HFFc6 (cell line): ENCODE measurements around the gene GPC6. TPM values are rescaled to one million over a fixed set of nuclear protein-coding genes. Genes with fewer than 3 reads are reported as not detected.

ENCODE experiments used
- DNase-seq: peaks from one replicate; pipeline ENCODE4 v3.0.0-alpha.2; 2018
- H3K27ac Mint-ChIP-seq: 2 replicates; pipeline ENCODE4 v1.8.0; 2020; ENCODE audit warnings: mild to moderate bottlenecking, mixed read lengths
- H3K27me3 Mint-ChIP-seq: 2 replicates; pipeline ENCODE4 v1.8.0; 2021; ENCODE audit warnings: mild to moderate bottlenecking, moderate library complexity, mixed read lengths; ENCODE audit not compliant: insufficient read depth
- H3K36me3 Mint-ChIP-seq: 2 replicates; pipeline ENCODE4 v1.8.0; 2021; ENCODE audit warnings: low read depth, mixed read lengths
- H3K4me1 Mint-ChIP-seq: 2 replicates; pipeline ENCODE4 v1.8.0; 2020; ENCODE audit warnings: low read depth, mixed read lengths
- H3K4me3 Mint-ChIP-seq: 2 replicates; pipeline ENCODE4 v1.8.0; 2020; ENCODE audit warnings: mild to moderate bottlenecking, moderate library complexity, mixed read lengths
- H3K9me3 Mint-ChIP-seq: 2 replicates; pipeline ENCODE4 v1.8.0; 2020; ENCODE audit warnings: mild to moderate bottlenecking, mixed read lengths
- total RNA-seq, 6 experiments: library from RNA; stranded (reverse); fragmentation: NEBNext Ultra II Directional; extraction: Animal tissue kit (Norgen Biotek cat#: 25700); gene quantifications; 2 replicates in 1 of 6; 3 replicates in 5 of 6; pipeline ENCODE4 v1.2.3, GENCODE V29; 2021
- TF ChIP-seq, protein P1 (sequence below): fragments of 200-600 bp; sonication (generic); IDR thresholded peaks from 2 replicates; pipeline ENCODE4 v1.5.0; 2021; ENCODE audit warnings: antibody characterized with exemption, mild to moderate bottlenecking

The GPC6 gene
- total RNA-seq, 6 experiments from 2014 or later: 3.0 to 5.3 (median 4.4) TPM

DNA sequence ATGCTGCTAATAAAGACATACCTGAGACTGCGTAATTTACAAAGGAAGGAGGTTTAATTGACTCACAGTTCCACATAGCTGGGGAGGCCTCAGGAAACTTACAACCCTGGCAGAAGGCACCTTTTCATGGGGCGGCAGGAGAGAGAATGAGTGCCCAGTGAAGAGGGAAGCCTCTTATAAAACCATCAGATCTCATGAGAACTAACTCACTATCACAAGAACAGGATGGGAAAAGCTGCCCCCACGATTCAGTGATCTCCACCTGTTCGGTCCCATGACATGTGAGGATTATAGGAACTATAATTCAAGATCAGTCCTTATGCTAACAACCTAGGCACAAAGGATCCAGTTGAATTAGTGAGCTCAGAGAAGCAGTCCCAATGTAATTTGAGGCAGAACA, 59.4 kb downstream of the GPC6 start:
- Mint-ChIP-seq H3K9me3 (no peaks in the 10 kb centered on the region), H3K4me1 (peaks cover 8% of the 10 kb centered on the region; the same call in 1 of the 2 replicates), H3K27ac (no peak overlapping the region), H3K4me3 (no peak overlapping the region), H3K27me3 (no peaks in the 10 kb centered on the region), H3K36me3 (no peaks in the 10 kb centered on the region)
- TF ChIP-seq, protein P1, sequence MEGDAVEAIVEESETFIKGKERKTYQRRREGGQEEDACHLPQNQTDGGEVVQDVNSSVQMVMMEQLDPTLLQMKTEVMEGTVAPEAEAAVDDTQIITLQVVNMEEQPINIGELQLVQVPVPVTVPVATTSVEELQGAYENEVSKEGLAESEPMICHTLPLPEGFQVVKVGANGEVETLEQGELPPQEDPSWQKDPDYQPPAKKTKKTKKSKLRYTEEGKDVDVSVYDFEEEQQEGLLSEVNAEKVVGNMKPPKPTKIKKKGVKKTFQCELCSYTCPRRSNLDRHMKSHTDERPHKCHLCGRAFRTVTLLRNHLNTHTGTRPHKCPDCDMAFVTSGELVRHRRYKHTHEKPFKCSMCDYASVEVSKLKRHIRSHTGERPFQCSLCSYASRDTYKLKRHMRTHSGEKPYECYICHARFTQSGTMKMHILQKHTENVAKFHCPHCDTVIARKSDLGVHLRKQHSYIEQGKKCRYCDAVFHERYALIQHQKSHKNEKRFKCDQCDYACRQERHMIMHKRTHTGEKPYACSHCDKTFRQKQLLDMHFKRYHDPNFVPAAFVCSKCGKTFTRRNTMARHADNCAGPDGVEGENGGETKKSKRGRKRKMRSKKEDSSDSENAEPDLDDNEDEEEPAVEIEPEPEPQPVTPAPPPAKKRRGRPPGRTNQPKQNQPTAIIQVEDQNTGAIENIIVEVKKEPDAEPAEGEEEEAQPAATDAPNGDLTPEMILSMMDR: no peak
- DNase-seq: no peak

GRCh38 chr13:93289053-93289452, 62.4 kb downstream of the GPC6 start:
- Mint-ChIP-seq H3K27ac (no peak overlapping the region), H3K36me3 (no peaks in the 10 kb centered on the region), H3K9me3 (no peaks in the 10 kb centered on the region), H3K4me1 (peaks cover 11% of the 10 kb centered on the region; the same call in 1 of the 2 replicates), H3K4me3 (no peak overlapping the region), H3K27me3 (no peaks in the 10 kb centered on the region)
- DNase-seq: no peak
- TF ChIP-seq, protein P1: no peak

- Mint-ChIP-seq H3K4me1 (peaks cover 11% of the 10 kb centered on the region; the same call in 1 of the 2 replicates), H3K27ac (no peak overlapping the region), H3K9me3 (no peaks in the 10 kb centered on the region), H3K36me3 (no peaks in the 10 kb centered on the region), H3K27me3 (no peaks in the 10 kb centered on the region), H3K4me3 (no peak overlapping the region)
- TF ChIP-seq, protein P1: no peak
- DNase-seq: no peak
Observed at GRCh38 chr13:93289842-93290241, 63.2 kb downstream of the GPC6 start.

DNA sequence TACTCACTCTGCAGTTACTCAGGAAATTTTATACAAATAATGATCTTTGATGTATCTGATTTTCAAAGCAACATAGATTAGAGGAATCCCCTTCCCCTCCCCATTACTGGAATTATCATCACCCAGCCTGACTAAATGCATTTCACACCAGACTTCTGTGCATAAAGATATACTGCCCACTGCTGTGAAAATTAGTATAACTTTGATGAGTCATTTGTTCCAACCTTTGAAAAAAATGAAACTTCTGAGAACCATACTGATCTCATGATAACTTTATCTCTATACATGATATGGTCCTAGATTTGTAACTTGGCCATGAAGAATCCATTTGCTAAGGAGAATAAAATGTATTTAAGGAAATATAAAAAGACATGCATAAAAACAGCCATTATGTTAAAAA, 63.9 kb downstream of the GPC6 start:
- H3K9me3 Mint-ChIP-seq: no peaks in the 10 kb centered on the region
- no peak overlapping the region for H3K4me3 Mint-ChIP-seq
- TF ChIP-seq, protein P1: no peak
- no peak overlapping the region for H3K27ac Mint-ChIP-seq
- no peaks in the 10 kb centered on the region for H3K36me3 Mint-ChIP-seq
- peaks cover 11% of the 10 kb centered on the region; the same call in 1 of the 2 replicates for H3K4me1 Mint-ChIP-seq
- no peaks in the 10 kb centered on the region for H3K27me3 Mint-ChIP-seq
- DNase-seq: no peak

GRCh38 chr13:93292366-93292765, 65.8 kb downstream of the GPC6 start:
- no peak overlapping the region for H3K4me3 Mint-ChIP-seq
- H3K27me3 Mint-ChIP-seq: no peaks in the 10 kb centered on the region; the same call in 1 of the 2 replicates
- H3K9me3 Mint-ChIP-seq: no peaks in the 10 kb centered on the region
- peaks cover 11% of the 10 kb centered on the region; the same call in 1 of the 2 replicates for H3K4me1 Mint-ChIP-seq
- DNase-seq: no peak
- H3K36me3 Mint-ChIP-seq: peaks cover 7% of the 10 kb centered on the region; the same call in 1 of the 2 replicates
- TF ChIP-seq, protein P1: no peak
- no peak overlapping the region for H3K27ac Mint-ChIP-seq

DNA sequence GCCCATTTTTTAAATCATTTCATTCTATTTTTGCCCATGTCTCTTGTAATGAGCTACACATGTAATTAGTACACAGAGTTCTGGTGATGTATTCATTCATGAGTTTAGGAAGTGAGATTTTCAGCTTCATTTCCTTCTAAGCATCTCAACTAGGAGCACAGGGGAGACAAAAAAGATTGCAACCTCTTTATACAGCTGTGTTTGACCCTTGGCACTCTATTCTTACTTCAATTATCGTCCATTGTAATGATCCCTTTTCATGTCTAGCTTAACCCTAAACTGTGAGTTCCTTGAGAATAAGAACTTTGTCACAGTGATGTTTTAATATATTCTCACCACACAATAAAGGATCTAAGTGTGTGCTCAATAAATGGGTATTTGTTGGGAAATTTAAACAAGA, 67.1 kb downstream of the GPC6 start:
- Mint-ChIP-seq H3K27me3 (no peaks in the 10 kb centered on the region; the same call in 1 of the 2 replicates), H3K36me3 (peaks cover 7% of the 10 kb centered on the region; the same call in 1 of the 2 replicates), H3K27ac (no peak overlapping the region), H3K9me3 (no peaks in the 10 kb centered on the region), H3K4me1 (peaks cover 15% of the 10 kb centered on the region), H3K4me3 (no peak overlapping the region)
- TF ChIP-seq, protein P1: no peak
- DNase-seq: no peak
